Nucleus accumbens (tissue), 56 donors: ENCODE data around the gene NUP37.
A peak's percentile ranks its signal among the peaks of the same experiment; 100 is the strongest.
"Not testable (repeated sequence)": the region's sequence is repeated elsewhere in the genome, so short reads cannot be mapped to it uniquely, and the experiment has no call there.

ENCODE experiments used
- DNase-seq, 56 donors: peaks; one replicate each; lab custom pipeline; 2025; lab: John Stamatoyannopoulos, UW

The NUP37 gene

DNA sequence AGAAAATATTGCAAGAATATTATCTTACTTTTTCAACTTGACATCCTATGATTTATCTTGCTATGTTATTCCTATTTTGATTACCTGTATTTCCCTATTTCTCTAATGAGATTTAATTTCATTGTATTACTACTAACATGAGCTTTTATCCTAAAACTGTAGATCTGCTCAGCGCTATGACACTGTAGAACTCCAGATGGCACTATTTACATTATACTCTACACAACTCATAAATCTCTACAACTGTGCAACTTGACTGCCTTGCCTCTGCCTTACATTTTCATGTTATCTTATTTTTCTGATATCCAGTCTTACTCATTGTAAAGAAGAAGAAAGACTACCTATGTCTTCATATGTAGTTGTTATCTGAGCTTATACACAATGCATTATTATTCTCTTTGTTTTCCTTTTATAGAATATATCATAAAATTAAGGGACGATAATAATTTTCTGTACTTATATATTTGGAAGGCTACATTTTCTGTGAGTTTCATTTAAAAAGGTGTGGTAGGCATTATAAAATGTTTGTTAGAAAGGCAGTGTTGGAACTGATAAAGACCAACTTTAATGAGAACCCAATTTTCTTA is 24.1 kb downstream of the NUP37 start:
- no peak for DNase-seq

DNA sequence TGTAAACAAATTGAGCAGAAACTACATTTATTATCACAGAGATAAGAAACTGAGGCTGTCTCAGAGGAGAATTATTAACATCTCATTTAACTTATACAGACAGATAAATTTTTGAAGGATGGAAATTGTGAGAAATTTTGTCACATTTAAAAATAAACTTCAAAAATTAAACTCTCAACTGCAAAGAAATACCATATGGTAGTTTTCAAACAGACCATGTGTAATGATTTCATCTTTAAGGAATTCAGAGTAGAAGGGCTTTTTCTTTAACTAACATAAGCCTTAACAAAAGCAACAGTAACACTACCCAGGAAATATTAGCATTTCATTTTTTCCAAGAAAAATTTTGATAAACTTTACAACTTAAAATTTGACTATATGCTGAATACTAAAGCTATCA is 26.6 kb downstream of the NUP37 start:
- no peak for DNase-seq

DNA sequence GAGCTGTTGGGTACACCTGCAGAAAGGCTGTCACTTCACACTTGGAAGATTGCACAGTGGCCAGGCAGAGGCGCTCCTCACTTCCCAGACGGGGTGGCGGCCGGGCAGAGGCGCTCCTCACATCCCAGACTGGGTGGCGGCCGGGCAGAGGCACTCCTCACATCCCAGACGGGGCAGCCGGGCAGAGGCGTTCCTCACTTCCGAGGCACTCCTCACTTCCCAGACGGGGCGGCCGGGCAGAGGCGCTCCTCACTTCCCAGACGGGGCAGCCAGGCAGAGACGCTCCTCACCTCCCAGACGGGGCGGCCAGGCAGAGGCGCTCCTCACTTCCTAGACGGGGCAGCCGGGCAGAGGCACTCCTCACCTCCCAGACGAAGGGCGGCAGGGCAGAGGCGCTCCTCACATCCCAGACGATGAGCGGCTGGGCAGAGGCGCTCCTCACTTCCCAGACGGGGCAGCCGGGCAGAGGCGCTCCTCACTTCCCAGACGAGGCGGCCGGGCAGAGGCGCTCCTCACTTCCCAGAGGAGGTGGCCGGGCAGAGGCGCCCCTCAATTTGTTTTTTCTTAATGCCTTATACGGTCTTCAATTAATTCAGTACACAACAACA is 30.6 kb downstream of the NUP37 start:
- DNase-seq, result not testable (repeated sequence)

DNA sequence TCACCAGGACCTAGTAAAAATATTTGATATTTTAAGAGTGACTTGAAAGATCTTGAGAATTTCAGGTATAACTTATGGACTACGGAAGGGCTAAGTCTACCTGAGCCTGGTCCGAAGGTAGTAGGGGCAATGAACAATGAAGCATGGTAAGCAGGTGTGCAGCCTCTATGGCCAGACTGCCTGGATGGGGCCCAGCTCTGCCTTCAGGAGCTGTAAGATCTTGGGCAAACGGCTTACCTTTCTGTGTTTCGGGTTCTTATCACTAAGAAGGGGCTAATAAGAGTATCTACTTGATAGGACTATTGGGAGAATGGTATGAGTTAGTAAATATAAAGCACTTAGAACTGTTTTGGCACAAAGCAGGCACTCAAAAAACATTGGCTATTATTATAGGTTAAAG is 39.1 kb downstream of the NUP37 start:
- DNase-seq, result no peak

DNA sequence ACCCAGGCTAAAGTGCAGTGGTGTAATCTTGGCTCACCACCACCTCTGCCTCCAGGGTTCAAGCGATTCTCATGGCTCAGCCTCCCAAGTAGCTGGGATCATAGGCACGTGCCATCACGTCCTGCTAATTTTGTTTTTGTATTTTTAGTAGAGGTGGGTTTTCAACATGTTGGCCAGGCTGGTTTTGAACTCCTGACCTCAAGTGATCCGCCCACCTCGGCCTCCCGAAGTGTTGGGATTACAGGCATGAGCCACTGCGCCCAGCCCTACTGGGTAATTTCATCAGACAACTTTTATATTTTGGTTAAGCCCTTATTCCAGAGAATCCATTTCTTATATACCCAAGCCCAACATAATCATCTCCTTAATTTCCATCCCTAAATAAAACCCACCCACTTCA is 47.8 kb downstream of the NUP37 start:
- not testable (repeated sequence) for DNase-seq

DNA sequence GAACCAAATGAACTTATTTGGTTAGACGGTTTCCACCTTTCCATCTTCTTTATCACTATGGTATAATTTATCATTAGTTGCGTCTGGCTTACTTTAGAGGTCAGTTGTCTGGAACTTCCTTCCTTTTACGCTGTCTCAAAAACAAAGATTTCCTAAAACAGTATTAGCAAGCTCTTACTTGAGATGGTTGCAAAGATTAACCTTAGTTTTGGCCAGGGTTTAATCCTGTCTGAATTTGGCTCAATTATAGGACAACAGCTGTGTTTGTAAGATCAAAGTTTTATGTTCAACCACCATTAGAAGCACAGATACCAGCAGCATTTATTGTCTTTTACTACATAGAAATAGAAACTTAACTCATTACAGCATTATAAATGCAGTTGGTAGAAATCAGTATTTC is 50.2 kb downstream of the NUP37 start:
- no peak for DNase-seq

DNA sequence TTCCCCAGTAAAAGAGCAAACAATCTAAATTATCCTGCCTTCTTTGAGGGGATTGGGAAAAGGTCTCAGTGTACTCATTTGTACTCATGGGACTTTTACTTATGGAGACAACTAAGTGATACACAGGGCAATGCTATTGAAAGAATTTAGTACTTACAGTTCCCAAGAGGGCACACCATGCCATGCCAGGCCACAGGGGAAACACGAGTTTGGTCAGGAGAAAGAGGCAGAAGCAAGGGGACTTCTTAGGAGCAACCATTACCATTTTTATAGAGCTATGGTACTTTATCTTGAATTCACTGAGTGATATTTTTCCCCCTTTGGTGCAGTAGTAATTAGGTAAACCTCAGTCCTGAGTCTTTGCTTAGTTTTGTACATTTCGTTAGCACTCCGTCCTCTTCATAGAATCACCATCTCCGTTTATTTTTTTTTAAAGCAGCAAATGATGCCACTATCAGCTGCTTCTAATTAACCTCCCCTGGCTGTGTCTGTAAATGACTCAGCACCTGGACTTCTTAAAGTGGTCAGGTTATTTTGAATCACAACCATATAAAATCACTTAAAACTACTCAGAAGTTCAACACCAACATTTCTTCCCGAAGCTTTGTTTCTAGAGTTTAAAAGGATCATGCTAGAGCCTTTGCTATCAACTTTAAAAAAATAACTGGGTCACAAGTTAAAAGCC is 52.2 kb downstream of the NUP37 start:
- DNase-seq, result no peak

DNA sequence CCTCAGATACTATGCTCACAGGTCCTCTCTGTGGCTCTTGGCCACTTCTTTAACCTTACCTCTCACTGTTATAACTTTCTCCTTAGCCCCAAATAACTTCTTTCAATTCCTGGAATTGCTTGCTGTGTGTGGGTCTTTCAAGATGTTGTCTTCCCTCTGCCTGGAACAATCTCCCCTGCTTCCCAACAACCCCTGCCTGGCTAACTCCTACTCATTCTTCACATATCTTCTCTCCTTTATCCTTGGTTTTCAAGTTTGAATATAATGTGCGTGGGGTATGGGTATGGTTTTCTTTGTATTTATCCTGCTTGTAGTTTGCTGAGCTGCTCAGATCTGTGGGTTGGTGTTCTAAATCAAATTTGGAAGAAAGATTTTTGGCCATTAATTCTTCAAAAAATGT is 55.4 kb downstream of the NUP37 start:
- DNase-seq, result no peak

DNA sequence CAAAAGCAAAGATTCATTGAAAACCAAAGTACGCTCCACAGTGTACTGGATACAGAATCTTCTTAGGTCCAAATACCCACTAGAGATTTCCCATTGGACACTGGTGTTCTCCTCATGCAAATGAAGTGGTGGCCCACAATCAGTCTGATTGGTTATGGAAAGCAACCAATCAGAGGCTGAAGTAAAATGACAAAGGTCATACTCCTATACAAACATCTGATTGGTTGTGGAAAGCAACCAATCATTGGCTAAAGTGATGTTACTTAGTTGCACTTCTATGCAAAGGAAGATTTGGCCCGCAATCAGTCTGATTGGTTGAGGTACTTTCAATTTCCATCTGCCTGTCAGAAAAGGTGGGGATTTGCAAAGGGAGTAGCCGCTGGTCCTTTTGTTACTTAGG is 56.8 kb downstream of the NUP37 start:
- DNase-seq, result no peak

DNA sequence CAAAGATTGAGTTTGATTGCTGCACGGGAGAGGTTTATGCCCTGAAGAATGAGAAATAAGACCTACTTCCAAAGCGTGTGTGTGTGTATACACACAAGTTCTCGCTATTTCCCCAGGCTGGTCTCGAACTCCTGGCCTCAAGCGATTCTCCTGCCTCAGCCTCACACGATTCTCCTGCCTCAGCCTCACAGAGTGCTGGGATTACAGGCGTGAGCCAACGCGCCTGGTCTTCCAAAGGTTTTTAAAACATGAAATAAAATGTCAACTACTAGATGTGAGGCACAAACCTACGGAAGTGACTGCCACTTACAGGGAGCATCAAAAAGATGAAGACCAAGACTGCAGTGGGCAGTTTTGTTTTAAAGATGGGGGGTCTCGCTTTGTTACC is 57.5 kb downstream of the NUP37 start:
- no peak for DNase-seq

DNA sequence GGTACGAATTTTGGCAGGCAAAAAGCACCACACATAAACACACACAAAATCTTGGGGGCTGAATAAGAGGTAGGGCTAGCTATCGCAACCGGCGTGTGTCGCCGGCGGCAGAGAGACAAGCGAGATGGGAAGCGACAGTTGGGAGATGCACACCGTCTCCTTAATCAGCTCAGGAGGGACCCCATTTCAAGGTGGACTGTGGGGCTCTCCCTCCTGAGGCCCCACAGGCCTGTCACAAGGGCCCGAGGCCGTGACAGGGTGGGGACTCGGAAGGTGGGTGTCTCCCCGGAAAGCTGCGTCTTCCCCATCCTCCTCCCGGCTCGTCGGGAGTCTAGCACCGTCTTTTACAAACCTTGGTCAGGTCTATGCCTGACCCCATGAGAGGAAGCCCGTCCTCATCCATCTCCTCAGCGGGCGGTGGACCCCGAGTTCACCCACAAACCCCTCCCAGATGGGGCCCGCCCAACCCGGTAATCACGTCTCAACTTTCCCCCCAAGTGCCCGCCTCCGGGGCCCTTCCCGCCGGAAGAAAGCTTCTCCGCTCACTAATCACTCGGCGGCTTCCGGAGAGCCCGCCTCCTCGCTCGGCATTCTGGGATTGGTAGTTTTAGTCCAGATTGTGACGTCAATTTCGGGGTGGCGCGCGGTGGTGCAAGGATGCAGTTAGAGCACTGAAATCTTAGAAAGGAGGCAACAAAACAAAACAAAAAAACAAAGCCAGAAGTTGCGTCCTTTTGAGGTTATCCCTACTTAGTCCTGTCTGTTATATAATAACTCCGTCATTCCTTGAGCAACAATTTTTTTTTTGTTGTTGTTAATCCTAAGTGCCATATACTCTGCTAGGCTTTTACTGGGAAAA is 58.1 kb downstream of the NUP37 start, which contains the start of gene WASHC3:
Gene WASHC3 (minus strand): TSS at position 432 of the 859 bp plus-strand sequence. CDS start 29 bp downstream, at position 403.
- peak; percentile 61 to 98 (median 94) for DNase-seq

DNA sequence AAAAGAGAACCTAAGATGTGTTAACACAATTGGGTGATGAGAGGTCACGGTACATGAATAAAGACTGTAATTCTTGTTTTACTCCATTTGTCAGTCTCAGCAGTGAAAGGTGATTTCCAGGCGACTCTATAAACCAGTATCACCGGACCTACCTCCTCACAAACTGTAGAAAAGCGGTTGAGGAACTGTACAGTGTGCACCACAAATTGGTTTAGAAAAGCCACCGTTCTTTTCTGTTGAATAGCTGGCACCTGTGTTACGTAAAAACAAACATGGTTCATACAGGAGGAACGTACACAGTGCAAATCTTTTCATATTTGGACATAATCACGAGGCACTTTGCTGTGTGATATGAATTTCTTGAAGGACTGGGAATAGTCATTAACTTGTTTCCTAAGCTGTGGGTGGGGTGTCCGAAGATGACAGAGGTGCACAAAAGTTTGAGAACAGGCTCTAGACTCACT is 58.8 kb downstream of the NUP37 start:
- DNase-seq, result no peak

DNA sequence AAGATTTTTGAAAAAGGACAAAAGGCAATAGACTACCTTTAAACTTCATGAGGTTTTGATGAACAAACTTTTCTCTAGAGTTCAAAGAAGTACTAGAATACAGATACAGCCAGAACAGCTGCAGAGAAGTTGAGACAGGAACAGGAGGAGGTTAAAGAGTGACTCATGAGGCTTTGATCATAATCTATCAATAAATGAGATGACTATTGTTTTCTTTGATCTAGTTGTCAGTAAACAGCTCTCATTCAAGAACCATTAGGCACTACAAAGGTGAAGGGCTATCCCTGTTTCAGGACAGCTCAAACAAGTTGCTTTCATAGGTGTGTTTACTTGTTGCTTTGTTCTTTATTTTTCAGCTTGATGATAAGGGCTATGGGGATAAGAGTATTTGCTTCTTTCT is 60.6 kb downstream of the NUP37 start:
- no peak for DNase-seq

DNA sequence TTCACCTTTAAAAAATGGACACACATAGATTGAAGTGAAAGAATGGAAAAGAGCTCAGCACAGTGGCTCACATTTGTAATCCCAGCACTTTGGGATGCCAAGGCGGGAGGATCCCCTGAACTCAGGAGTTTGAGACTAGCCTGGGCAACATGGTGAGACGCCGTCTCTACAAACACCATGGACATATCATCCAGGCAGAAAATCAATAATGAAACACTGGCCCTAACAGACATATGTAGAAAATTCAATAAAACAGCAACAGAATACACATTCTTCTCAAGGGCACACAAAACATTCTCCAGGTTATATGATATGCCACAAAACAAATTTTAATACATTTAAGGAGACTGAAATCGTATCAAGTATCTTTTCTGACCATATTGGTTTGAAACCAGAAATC is 65.6 kb downstream of the NUP37 start:
- DNase-seq, result no peak

DNA sequence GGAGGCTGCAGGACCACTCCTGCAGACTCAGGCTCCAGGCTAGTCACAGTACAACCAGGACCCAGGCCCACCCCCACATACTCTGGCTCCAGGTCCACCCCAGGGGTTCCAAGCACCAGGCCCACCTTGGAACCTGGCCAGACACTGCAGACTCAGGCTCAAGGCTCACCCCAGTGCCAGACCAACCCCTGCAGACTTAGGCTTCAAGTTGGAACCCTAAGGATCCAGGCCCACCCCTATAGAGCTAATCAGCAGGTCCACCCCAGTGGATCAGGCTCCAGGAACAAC is 66.9 kb downstream of the NUP37 start:
- no peak for DNase-seq

DNA sequence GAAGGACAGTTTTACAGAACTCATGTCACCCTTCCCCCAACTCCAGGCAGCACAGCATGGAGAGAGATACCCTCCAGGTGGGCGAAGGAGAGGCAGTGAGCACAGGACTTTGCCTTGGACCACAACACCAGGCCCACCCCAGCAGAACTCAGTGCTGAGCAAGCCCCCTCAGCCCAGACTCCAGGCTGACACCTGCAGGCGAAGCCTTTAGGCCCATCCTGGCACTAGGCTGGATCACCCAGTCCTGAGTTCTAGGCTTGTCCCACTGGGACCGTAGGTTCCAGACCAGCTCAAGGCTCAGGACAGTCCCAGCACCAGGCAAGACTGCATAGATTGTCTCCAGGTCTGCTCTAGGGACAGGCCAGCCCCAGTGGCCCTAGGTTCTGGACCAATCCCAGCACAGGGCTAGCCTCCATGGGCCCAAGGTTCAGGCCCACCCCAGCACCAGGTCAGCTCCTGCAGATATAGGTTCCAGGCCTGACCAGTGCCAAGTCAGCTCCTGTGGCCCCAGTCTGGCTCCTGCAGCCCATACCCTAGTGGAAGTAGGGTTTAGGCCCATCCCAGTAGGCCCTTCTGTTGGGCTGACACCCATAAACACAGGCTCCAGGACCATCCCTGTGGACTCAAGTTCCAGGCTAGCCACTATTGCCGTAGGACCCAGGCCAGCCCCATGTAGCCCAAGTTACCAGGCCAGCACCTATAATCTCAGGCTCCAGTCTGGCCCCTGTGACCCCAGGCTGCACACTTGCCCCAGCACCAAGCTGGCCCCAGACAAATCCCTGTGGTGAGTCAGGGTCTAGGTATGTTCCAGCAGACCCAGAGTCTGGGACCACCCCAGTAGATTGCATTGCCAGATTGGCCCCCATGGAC is 67.5 kb downstream of the NUP37 start:
- no peak for DNase-seq

DNA sequence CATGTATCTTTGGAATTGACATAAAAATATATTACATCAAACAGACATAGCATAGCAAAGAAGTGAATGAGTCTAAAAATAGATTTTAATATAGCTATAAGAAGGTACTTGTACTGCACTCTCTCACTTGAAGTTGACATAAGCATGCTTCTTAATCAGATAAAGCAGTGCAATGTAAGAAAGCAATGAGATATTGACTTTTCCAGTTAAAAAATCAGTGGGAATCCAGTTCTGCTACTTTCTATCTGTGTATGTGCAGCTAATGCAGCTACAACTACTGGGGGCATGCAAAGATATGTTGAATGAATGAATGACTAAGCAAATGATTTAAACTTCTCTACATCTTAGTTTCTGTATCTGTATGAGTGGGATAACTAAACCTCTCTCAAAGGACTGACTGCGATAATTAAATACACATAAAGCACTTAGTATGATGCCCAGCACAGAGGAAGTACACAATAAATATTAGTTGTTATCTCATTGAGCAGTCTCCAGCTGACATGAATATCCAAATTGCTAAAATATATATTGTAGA is 68.4 kb downstream of the NUP37 start:
- no peak for DNase-seq

DNA sequence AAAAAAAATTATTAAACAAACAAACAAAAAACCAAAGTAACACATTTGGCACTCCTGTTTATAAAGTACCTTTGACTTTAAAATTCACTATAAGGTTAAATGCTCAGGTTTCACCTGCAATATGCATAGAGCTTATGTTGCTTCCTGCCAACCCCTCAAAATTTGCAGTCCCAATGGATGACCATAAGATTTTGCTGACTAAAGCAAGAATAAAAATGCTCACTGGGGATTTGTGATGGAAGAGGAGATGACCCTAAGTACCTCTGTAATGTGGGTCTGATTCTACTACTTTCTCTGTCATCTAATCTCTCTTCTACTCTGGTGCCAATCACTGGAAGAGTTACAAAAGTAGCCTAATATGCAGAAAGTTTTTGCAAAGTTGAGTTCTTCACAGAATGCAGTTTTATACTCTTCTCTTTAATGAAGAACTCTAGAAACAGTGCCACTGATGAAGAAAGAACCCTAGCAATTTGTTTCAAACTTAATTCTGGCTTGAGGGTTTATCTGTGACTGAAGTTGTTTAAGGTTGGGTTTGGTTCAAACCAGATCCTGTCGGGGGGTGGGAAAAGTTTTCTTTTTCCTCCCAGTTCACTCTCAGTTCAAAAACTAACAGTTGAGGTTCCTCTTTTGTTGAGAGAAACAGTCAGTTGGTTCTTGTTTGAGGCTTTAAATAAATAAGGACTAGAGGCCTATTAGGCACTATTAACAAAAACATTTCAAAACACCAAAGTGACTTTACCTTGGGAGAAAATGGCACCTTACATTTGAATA is 69.1 kb downstream of the NUP37 start:
- DNase-seq, result no peak

DNA sequence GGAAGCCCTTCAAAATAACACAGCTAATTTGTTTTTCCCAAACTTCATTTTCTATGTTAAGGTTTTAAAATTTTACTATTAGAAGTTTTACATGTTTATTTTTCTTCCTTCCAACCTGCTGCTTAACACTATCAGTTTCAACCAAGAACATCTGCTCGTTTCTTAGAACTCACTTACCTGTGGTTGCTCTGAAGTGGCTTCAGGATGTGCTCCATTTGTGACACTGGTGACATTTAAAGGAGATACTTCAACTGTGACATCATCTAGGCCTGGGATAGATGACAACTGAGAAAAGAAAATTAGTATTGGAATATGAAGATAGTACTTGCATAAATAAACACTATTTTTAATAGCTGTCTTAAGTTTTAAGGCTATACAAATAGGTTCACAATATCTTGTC is 76.0 kb downstream of the NUP37 start:
- DNase-seq, result no peak
